ENCODE results near the gene TRAM2.

TRAM2 gene, protein sequence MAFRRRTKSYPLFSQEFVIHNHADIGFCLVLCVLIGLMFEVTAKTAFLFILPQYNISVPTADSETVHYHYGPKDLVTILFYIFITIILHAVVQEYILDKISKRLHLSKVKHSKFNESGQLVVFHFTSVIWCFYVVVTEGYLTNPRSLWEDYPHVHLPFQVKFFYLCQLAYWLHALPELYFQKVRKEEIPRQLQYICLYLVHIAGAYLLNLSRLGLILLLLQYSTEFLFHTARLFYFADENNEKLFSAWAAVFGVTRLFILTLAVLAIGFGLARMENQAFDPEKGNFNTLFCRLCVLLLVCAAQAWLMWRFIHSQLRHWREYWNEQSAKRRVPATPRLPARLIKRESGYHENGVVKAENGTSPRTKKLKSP

DNA sequence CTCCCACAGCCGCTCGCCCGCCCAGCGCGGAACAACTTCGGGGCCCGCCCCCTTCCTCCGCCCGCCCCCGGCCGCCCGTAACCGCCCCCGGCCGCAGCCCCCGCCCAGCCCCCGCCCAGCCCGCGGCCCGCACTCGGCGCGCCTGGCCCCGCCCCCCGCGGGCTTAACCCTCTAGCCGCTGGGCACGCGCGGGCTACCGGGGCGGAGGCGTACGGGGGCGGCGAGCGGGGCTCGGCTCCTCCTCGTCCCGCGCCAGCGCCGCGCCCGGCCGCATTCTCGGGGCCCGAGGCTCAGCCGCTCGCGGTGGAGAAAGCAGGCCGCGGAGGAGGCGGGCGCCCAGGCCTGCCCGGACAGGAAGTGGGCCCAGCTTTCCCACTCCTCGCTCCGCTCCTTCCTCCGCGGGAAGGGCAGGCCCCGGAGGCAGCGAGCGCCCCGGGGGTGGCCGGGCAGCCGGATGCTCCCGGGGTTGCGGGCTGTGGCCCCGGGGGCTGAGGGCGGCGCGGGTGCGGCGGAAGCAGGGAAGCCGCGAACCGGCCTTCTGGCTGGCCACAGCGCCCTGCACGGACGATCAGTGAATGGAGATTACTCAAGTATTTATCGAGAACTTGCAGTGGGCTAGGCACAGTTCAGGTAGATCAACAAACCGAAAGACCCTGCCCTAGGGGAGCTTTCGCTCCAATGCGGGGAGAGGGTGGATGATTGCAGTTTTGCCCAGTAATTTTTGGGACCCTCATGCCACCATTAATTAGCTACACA lies at the start of gene TRAM2:
TSS of gene TRAM2 (minus strand) at position 39 of the 756 bp plus-strand sequence. CDS start 145 bp downstream, outside the sequence.
- DNase-seq (ENCODE audit: low spot score) = peak; percentile 90

DNA sequence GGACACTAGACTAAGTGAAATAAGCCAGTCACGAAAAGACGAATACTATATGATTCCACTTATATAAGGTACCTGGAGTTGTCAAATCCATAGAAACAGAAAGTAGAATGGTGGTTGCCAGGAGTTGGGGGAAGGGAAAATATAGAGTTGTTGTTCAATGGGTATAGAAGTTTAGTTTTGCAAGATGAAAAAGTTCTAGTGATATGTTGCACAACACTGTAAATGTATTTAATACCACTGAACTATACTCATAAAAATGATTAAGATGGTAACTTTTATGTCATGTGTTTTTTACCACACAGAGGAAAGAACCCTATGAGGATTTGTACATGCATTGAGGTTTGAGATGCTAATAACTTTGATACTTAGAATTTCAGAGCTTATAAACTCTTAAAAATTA lies 46.0 kb upstream of the TRAM2 start:
- no peak for DNase-seq (ENCODE audit: low spot score)

DNA sequence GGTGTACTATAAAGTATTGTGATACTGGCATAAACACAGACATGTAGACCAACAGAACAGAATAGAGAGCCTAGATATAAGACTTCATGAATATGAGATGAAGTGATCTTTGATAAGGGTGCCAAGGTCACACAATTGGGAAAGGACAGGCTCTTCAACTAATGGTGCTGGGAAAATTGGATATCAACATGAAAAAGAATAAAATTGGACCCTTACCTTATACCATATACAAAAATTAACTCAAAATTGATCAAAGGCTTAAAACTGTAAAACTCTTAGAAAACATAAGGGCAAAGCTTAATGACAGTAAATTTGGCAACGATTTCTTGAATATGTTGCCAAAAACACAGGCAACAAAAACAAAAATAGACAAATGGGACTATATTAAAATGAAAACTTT lies 44.8 kb upstream of the TRAM2 start:
- no peak for DNase-seq (ENCODE audit: low spot score)

DNA sequence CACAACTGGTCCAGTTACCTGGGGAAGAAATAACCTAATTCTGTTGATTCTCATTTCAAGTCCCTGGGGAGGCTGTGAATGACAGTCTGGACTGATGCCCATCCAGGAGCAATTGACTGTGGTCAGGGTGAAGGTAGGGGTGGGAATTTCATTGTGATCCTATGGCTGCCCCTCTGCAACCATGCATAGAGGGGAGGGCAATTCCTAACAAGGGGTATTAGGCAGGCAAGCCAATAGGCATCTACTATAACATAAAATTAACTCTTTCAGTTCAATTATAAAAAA lies 44.0 kb upstream of the TRAM2 start:
- no peak for DNase-seq (ENCODE audit: low spot score)

DNA sequence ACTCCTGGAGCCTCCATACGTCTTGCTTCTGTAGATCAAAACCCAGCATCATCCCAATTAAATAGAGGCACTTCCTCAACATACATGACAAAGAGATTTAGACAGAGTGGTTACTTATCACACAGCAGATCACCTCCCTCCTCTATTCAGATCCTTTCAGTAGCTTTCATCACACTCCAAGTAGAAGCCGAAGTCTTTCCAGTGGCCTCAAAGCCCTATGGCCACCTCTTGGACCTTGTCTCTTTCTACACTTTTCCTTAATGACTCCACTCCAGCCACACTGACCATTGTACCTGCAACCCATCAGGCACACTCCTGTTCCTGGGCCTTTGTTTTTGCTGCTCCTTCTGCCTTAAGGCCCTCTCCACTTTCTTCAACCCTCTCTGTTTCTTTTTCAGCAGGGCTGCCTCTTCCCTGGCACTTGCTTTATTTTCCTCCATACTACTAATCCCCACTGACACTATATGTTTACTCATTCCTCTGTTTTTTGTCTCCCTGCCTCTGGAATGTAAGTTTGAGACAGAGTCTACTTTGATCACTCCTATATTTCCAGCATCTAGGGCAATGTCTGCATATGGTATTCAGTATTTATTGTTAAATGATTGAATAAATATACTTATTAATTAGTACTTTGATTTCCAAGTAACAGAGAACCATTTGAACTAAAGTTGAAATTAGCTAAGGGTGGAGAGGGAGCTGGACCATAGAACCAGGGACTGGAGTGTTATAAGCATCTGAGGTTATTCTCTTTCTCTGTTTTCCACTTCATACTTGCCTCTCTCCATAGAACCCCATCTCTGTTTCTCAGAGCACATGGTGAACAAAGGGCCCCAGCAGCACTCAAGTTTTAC lies 43.4 kb upstream of the TRAM2 start:
- no peak for DNase-seq (ENCODE audit: low spot score)

DNA sequence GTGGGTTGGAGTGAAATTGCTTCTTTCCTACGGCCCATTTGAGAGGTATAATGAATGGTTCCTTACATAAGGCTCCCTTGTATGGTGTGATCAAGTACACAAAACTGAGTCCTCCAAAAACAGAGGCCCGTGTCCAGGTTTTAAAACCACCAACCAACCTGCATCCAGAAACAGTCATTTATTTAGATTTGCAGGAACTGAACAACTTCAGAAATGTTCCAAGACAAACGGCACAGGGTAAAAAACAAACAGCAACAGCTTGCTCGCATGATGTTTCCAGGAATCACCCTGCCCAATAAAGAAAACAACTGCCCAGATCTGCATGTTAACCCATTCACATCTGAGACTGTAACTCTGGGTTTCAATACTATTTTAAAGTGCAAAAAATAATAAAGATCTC lies 40.2 kb upstream of the TRAM2 start:
- DNase-seq (ENCODE audit: low spot score) = no peak

DNA sequence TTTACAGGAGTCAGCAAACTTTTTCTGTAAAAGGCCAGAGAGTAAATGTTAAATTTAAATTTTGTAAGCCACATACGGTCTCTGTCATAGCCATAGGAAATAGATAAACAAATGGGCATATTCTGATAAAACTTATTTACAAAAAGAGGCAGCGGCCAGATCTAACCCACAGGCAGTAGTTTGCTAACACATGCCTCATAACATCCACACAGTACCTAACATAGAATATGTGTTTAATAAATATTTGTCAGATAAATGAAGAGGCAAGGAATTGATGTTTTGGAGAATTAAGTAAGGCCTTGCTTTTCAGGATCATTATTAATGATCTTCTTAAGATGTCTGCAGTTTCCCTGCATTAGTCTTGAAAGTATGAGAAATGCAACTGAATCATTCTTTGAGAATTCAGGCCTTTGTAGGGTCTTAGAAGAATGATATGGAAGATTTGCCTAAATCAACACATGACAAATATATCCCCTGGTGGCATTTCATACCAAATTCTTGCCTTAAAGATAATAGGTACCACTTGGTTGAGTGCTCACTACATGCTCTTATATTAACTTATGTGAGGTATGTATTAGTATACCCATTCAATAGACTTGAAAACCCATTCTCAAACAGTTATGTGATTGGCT lies 39.3 kb upstream of the TRAM2 start:
- DNase-seq (ENCODE audit: low spot score) = no peak

DNA sequence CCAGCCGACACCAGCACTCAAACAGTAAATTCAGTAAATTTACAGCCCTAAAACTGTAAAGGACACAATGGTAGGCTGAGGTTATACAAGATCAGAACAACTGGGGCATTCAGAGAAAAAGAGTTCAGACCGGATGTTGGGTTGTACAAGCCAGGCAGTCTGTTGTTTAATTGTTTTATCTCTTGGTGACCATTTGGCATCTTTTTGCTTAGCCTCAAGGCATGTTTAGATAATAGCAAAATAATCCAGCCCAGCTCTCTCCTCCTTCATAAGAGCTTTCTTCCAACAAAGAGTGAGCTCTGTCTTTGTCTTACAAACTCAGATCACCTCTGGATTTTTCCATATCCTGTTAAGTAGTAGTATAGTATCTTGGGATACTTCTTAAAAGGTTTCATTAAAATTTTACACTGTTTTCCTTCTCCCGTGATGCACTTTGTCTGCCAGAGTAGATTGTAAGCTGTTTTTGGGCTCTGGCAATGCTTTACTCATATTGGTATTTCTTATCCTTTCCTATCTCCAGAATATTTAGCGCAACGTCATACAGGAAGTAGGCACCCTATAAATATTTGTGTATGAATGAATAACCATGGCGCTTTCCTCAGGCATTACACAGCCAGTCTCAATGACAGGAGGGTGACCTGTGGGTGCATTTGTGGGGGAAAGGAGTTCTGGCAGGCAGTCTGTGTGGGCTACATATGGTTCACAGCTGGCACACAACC lies 35.6 kb upstream of the TRAM2 start:
- DNase-seq (ENCODE audit: low spot score) = no peak

DNA sequence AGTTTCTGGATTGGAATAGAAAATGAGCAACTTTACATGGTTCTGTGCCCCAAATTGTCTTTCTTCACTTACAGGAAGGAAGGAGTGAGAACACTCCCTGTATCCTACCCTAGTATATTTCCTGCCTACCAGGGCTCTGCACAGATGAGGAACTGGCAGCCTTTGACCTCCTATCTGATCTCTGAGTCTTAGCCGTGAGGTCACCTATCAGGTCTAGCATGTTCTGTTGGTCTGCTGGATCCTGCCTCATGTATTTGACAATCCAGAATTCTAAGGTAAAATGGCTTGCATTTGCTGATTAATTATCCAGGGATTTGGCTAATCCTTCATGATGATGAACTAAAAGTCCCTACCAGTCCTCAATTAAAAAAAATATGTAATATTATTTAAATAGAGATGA lies 35.0 kb upstream of the TRAM2 start:
- no peak for DNase-seq (ENCODE audit: low spot score)

DNA sequence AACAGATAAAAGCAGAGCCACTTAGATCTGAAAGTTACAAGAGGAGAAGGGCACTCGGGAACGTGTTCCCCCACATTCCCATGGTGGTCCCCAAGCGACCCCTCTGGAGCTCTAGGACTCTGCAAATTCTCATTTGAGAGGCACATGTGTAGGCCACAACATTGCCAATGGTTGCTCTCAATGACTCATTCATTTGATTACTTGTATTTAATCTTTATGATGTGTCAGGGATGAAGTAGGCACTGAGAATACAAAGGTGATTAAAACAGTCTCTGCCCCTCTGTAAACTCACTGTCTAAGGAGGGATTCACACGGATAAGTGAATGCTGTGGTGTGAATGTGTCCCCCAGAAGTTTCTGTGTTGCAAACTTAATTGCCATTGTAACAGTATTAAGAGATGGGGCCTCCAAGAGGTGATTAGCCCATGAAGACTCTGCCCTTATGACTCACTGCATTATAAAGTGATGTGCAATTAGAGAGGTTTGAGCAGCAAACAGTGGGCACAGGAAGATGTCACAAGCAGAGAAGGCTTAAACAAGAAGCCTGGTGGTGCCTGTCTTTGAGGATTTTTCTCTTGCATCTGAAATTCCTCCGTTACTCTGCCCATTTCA lies 34.0 kb upstream of the TRAM2 start:
- no peak for DNase-seq (ENCODE audit: low spot score)

DNA sequence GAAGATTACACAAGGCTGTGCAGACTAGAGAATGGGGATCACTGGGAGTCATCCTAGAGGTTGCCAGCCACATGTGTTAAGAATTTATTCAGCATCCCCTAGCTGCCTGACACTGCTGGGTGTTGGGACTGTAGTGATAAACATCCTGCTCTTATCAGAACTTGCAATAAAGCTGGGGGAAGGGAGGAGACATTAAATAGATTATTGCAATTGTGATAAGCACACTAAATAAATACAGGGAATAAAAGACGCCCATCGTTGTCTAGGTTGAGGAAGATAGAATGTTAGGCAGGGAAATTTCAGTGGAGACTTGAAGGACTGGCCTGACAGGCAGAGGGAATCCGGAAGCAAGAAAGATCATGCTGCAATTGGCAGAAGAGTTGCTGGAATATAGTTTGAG lies 33.2 kb upstream of the TRAM2 start:
- no peak for DNase-seq (ENCODE audit: low spot score)

DNA sequence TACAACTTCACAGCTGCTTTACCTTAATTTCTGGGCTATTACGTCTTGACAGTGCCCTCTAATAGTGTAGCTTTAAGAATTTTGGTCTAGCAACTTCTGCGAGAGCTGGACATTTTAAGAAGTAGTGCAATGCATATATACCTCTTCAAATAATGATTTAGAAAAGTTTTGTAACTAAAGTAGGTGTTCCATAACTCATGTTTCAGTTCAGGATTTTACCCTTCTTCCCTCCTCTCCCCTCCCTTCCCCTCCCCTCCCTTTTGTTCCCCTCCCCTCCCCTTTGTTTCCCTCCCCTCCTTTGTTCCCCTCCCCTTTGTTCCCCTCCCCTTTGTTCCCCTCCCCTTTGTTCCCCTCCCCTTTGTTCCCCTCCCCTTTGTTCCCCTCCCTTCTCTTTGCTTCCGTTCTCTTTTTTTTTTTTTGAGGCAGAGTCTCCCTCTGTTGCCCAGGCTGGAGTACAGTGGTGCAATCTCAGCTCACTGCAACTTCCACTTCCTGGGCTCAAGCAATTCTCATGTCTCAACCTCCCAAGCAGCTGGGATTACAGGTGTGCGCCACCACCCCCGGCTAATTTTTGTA lies 28.8 kb upstream of the TRAM2 start:
- DNase-seq (ENCODE audit: low spot score) = no peak

DNA sequence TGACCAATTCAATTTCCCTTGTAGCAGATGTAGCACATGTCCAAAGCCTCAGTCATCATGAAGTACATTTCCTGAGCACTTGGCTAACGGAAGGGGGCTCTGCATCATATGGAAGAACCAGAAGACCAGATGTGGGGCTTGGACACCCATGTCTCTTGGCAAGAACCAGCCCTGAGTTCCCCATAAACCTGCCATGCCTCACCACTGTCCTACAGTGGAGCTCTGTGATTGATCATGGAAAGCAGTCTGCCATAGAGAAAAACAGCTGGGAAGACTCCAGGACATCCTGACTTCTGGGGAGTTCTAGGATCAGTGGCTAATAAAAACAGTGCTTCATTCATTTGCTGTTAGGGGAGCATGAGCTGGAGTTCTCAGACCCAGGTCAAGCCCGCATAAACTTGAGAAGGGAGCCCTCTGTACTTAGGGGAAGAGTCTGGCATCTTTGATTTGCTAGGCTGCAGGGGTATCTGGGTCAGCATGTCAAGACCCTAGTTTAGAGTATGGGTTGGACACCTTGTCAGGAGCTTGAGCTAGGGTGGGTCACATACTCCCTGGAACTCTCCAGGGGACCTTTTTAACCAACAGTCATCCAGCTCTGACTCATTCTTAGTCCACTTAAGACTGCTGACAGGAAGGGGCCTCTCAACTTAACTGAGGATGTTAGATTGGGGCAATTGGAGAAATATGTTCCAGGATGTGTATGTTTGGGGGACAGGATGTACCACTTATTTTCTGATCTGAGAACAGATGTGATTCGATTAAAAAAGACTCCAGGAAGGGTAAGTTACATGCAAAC lies 26.3 kb upstream of the TRAM2 start:
- DNase-seq (ENCODE audit: low spot score) = no peak

DNA sequence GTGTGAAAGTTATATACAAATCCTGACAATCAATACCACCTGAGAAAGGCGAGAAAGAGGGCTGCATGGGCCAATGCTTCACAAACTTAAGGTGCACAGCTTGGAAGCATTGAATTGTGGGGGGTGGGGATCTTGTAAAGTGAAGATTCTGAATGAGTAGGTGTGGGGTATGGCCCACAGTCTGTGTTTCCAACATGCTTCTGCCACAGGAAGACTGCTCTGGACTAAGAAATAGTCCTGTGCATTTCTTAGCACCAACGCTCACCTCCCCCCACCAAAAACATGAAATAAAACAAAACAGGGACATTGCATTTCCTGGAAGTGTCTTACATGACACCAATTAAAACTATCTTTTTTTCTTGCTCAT lies 21.9 kb upstream of the TRAM2 start:
- no peak for DNase-seq (ENCODE audit: low spot score)

DNA sequence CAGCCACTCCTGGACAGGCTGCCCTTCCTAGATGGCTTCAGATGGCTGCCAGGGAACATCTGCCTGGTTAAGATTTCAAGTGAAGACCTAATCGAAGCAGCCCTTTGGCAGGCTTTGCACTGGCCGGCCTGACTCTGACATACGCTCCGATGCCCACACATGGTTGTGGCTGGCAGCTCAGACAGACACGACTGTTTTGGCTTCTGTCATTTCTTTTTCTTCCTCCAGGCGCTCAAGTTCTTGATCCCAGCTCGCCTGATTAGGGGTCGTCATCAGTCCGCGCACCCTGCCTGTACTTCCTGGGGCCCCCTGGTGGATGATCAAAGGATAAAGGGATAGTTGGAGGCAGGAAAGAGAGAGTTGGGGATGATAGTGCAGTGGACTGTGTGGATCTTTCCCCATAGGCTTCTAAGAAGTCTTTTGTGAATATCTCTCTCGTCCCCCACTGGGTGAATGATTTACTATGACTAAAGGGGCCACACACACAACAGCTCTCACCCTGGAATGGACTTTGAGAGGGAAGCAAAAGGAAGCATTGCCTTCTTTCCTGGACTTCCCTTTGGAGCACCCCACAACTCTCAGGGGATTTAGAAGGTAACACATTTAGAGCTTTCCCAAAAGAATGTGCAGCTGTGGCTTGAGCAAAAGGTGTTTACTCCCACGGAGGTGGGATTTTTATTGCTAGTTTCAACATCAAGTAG lies 21.4 kb upstream of the TRAM2 start:
- peak; percentile 57 for DNase-seq (ENCODE audit: low spot score)

DNA sequence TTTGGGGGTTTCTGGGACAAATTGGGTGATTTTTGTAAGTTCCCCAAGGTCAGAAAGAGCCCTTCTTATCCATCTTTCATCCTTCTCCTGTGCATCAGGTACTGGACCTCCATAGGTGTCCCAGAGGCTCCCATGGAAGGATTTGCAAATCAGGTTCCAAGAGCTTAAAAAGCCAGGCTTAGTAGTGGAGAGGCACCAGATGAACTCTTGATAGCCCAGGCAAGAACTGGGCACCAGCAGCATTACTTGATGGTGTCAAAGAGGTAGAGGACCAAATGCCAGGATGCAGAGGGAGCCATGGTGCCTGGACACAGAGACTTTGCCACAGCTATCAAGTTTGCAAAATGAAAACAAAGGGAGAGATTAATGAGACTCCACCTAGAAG lies 20.9 kb upstream of the TRAM2 start:
- no peak for DNase-seq (ENCODE audit: low spot score)

DNA sequence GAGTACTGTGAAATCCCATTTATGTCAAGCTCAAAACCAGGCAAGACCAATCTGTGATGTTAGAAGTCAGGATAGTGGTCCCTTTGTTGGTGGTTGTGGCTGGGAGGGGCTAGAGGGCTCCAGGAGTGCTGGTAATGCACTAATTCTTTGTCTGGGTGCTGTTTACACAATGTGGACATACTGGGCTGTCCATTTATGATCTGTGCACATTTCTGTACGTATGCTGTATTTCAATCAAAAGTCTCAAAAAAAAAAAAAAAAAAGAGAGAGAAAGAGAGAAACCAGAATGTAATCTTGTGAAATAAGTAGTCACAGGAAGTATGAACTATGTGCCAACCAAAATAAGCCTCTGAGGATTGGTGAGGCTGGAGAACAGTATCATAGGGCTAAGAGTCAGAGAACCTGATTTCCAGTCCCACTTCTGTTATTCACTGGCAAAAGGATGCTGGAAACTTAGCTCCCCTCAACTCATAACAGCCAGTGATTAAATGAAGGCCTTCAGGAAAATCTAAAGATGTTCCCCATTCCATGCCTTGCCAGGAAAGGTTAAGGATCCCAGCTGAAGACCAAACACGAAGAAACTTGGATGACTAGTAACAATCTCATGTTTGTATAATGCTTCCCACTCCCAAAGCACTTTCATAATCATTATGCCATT lies 19.6 kb upstream of the TRAM2 start:
- DNase-seq (ENCODE audit: low spot score) = no peak

DNA sequence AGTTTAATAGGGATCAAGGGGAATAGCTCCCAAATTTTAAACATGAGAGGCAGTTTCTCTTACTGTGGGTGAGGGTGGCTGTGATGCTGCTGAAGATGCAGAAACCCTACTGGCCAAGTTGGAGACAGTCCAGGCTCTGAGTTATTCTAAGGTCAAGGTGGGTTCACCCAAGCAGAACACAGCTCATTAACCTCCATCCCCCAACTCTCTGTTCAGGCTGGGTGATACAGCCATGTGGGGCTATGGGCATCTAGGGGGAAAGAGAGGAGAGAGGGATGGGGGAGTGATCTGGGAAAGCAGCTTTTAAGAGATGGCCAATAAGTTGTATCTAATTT lies 18.9 kb upstream of the TRAM2 start:
- DNase-seq (ENCODE audit: low spot score) = peak; percentile 11
